CD4-positive, alpha-beta T cell treated with Interleukin-1 beta for 1 hour (primary cell): ENCODE results near the gene ADPRHL1.
"Not testable (repeated sequence)": the region's sequence is repeated elsewhere in the genome, so short reads cannot be mapped to it uniquely, and the experiment has no call there.

Experiments
- DNase-seq, 2 donors: peaks; one replicate each; pipeline ENCODE4 v3.0.0-alpha.2; 2020 to 2022

ADPRHL1 gene

GRCh38 chr13:113399755-113400149 lies 53.5 kb downstream of the ADPRHL1 start:
- DNase-seq: no peak

DNA sequence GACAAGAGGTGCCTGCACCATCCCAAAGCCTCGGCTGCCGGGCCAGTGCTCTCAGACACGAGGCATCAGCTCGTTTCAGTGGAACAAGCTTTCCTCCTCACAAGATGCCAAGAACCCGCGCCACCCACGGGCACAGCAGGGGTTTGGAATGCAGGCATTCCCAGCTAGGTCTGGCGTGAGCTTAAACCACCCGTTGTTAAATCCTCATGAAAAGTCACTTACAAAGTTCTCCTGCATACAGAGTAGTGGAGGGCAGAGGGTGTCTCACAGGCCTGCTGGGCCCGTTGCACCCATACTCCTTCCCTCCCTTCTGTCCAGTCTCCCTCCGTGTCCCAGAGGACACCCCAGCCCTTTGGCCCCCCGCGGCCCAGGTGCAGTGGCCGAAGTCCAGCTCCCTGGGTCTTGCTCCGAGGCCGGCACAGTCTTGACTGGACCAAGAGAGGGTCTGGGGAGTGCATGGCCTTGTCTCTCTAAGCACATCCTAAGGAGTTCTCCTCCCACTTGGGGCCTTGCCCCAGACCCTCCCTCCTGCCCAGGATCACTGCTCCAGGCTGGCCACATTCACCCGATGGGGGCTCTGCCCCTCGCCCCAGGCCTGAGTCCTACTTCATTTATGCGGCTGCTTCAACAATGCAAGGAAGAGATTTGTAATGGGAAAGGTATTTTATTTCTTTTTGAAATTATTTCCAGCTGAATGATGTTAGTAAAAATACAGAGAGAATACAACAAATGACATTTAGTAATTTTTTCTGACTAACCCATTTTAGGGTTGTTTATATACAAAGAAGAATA lies 54.1 kb downstream of the ADPRHL1 start:
- DNase-seq: no peak

- no peak for DNase-seq
These were observed 55.5 kb downstream of the ADPRHL1 start for GRCh38 chr13:113397608-113398425.

- DNase-seq: no peak
These were observed 59.0 kb downstream of the ADPRHL1 start for GRCh38 chr13:113394339-113394640.

GRCh38 chr13:113393563-113394338 lies 59.5 kb downstream of the ADPRHL1 start:
- peak; percentile 83 for DNase-seq

GRCh38 chr13:113393226-113393562 lies 60.1 kb downstream of the ADPRHL1 start:
- DNase-seq: no peak

DNA sequence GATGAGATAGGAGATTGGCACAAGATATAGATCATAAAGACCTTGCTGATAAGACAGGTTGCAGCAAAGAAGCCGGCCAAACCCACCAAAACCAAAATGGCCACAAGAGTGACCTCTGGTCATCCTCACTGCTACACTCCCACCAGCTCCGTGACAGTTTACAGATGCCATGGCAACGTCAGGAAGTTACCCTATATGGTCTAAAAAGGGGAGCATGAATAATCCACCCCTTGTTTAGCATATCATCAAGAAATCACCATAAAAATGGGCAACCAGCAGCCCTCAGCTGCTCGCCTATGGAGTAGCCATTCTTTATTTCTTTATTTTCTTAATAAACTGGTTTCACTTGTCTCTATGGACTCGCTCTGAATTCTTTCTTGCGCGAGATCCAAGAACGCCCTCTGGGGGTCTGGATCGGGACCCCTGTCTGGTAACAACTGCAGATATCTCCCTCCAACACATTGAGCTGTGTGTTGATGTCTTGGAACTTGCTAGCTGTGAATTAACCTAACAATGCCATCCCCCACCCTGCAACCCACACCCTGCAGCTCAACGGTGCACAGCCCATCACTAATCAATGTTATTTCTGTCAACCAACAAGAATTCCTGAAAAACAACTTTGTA lies 62.3 kb downstream of the ADPRHL1 start:
- no peak for DNase-seq

DNA sequence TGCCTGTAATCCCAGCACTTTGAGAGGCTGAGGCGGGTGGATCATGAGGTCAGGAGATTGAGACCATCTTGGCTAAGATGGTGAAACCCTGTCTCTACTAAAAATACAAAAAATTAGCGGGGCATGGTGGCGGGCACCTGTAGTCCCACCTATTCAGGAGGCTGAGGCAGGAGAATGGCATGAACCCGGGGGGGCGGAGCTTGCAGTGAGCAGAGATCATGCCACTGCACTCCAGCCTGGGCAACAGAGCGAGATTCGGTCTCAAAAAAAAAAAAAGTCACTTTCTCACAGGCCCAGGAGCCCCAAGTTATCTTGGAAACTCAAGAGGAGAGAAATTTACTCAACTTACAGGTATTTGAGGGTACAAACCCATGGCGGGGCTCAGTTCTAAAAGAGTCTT lies 63.7 kb downstream of the ADPRHL1 start:
- not testable (repeated sequence) for DNase-seq

DNA sequence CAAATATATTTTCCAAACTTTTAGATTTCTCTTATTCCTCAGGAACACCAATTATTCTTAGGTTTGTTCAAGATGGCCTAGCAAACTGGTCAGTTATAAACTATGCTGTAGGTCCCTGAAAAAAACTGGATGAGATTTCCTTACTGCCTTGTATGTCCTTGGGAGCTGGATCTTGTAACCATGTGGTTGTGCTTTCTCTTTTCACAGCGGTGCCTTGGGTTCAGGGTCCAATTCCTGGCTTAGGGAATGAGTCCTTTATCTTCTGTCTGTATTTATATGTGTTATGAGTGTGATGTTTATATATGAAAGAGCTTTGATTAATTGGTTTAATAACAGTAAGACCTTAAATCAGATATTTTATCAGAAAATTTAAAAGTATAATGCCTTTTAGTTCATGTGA lies 65.9 kb downstream of the ADPRHL1 start:
- no peak for DNase-seq

DNA sequence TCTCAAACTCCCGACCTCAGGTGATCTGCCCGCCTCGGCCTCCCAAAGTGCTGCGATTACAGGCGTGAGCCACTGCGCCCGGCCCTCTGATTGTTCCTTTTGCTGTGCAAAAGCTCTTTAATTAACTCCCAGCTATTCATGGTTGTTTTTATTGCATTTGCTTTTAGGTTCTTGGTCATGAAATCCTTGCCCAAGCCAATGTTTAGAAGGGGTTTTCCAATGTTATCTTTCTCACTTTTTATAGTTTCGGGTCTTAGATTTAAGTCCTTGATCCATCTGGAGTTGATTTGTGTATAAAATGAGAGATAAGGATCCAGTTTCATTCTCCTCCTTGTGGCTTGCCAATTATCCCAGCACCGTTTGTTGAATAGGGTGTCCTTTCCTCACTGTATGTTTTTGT lies 70.2 kb downstream of the ADPRHL1 start:
- DNase-seq: no peak

DNA sequence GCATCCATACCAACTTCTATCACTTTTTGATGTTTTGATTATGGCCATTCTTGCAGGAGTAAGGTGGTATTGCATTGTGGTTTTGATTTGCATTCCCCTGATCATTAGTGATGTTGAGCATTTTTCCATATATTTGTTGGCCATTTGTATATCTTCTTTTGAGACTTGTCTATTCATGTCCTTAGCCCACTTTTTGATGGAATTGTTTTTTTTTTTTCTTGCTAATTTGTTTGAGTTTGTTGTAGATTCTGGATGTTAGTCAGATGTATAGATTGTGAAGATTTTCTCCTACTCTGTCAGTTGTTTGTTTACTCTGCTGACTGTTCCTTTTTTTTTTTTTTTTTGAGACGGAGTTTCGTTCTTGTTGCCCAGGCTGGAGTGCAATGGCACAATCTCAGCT lies 70.7 kb downstream of the ADPRHL1 start:
- DNase-seq: not testable (repeated sequence)

- DNase-seq: no peak
These were observed 74.5 kb downstream of the ADPRHL1 start for GRCh38 chr13:113378825-113379224.

DNA sequence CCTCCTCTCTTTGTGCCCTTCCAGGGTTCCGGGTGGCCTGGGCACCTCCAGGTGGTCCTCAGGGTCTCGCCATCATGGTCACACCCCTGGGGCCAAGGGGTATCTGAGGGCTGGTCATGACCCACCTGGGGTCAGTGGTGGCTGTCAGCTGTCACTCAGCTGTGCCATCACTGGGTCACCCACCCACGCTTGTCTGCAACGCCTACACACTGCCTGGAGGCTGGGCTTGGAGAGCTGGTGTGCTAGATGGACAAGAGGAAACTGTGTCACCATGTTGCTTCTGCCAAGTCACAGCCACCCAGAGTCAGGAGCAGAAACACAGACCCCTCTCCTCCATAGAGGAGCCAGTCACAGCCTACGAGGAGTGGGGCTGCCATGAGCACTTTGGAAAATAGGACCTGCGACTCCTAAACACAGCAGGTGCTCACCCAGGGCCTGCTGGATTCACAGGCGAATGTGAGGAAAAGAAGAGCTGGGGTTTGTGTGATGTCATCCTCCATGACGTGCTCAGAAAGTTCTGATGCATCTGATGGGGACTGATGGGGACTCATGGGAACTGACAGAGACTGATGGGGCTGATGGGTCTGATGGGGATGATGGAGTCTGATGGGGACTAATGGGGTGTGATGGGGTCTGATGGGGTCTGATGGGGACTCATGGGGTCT lies 78.6 kb downstream of the ADPRHL1 start:
- DNase-seq: no peak

GRCh38 chr13:113373811-113374485 lies 79.3 kb downstream of the ADPRHL1 start:
- no peak for DNase-seq

GRCh38 chr13:113371701-113372100 lies 81.6 kb downstream of the ADPRHL1 start:
- DNase-seq: not testable (repeated sequence)

GRCh38 chr13:113371061-113371460 lies 82.2 kb downstream of the ADPRHL1 start:
- no peak for DNase-seq

- no peak for DNase-seq
These were observed 83.4 kb downstream of the ADPRHL1 start for GRCh38 chr13:113369881-113370280.

GRCh38 chr13:113369189-113369588 lies 84.1 kb downstream of the ADPRHL1 start:
- DNase-seq: no peak

DNA sequence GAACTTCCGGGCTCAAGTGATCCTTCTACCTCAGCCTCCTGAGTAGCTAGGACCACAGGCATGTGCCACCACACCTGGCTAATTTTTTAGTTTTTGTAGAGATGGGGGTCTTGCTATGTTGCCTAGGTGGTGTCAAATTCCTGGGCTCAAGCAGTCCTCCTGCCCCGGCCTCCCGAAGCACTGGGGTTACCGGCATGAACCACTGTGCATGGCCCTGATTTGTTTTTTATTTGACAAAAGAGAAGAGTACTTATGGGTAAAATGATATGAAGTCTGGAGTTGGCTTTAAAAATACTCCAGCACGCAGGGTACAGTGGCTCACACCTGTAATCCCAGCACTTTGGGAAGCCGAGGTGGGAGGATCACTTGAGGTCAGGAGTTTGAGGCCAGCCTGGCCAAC lies 84.9 kb downstream of the ADPRHL1 start:
- DNase-seq: not testable (repeated sequence)

GRCh38 chr13:113367771-113368170 lies 85.5 kb downstream of the ADPRHL1 start:
- DNase-seq: no peak

- no peak for DNase-seq
These were observed 86.2 kb downstream of the ADPRHL1 start for GRCh38 chr13:113367020-113367560.
